Measurements from ENCODE around the gene PACS2.
A peak's percentile ranks its signal among the peaks of the same experiment; 100 is the strongest.

PACS2 gene

DNA sequence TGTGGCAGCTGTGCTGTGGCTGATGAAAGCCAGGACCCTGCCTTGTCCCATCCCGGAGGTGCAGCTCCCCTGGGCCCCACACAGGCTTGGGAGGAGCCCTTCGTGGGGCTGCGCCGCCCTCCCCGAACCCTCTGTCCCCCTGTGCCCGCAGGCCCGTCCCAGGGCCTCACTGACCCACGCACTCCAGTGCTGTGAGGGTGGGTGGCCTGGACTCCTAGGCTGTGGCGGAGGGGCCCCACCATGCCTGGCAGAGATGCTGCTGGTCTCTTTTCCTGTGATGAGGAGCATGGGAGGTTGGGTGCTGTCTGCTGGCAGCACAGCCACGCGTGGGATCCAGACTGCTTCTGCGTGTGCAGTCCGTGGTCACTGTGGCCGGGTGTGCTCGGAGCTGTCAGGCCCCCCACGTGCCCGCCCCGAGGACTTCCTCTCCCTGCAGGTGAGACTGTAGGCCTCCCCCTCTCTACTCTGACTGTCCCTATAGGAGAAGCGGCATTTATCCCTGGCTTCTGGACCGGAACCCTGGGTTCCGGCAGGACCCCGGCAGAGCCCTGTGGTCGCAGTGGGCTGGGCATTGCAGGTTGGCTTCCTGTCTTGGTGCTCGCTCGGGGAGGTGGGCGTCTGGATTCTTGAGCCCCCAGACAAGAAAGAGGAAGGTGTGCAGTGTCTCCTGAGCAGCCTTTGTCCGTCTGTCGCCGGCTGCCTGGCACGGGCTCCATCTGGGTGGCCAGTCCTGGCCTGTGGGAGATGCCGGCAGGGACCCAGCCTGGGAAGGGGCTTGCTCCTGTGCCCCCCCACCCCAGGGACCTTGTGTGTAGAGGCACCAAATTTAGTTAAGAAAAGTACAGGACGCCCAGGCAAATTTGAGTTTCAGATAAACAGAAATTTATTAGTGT lies 107.4 kb downstream of the PACS2 start:
- DNase-seq (ENCODE audit: low read depth in 2 of 2), result no peak

DNA sequence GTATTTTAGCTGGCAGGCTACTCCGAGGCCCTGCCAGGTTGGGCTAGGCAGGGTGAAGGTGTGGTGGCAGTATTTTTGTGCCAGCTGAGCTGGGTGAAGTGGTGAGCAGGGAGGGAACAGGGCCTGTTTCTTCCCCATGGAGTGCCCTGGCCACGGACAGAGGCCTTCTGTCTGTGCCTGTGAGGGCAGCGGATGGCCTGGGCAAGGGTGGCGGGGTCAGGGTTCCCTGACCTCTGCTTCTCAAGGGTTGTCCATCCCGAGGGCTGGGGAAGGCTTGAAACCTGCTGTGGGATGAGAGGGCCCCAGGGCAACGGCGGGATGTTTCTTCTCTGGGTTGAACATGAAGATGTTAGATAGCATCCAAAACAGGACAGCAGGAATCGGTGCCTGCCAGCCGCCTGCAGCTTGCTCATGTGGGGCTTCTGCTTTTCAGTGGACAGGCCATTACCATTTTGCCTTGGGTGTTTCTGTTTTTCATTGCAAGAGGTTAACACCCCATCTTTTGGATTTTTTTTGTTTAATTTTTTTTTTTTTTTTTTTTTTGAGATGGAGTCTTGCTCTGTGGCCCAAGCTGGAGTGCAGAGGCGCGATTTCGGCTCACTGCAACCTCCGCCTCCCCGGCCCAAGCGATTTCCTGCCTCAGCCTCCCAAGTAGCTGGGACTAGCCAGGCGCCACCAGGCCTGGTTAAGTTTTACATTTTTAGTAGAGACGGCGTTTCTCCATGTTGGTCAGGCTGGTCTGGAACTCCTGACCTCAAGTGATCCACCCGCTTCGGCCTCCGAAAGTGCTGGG lies 108.3 kb downstream of the PACS2 start:
- DNase-seq (ENCODE audit: low read depth in 2 of 2), result no peak

DNA sequence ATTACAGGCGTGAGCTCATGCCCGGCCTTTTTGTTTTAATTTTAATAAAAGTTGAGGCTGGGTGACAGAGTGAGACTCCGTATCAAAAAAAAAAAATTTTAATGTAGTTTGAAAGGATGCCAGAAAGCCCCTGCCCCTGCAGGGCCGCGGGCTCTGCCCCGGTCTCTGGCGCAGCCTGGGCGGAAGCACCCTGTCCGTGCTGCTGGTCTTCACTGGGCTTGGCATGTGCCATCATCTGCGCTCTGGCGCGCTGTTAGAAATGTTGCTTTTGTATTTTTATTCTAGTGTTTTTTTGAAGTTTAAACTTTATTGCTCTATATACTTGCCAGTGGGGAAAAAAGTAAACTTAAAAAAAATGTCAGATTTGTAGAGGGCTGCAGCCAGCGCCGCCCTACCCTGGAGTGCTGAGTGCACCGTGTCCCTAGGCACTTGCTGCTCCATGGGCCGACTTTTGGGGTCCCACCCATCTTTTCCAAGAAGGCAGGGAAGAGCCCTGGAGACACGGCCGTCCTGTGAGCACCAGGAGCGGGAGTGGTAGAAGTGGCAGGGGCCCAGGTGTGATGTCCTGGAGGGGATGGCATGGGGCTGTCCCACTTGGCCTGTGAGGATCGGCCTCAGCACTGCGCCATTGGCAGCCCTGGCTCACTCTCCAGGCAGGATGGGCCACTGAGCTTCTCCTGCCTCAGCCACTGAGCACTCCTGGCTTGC lies 109.1 kb downstream of the PACS2 start:
- no peak for DNase-seq (ENCODE audit: low read depth in 2 of 2)

DNA sequence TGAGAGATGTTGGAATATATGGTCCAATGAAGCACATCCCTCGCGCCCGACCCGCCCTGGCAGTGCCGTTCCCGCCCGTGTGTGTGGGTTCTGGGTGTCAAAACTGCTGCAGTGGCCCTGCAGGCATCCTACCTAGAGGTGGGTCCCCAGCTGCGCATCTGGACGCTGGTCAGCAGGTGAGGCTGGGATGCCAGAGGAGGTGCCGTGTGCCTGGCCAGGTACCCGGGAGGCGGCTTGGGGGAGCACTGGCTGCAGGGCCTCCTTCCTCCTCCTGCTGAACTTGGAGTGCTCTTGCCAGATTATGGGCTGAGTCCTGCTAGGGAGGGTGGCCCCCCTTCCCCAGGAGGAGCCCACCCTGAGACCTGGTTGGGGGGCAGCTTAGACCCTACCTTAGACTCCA lies 110.3 kb downstream of the PACS2 start:
- DNase-seq (ENCODE audit: low read depth in 2 of 2), result no peak

DNA sequence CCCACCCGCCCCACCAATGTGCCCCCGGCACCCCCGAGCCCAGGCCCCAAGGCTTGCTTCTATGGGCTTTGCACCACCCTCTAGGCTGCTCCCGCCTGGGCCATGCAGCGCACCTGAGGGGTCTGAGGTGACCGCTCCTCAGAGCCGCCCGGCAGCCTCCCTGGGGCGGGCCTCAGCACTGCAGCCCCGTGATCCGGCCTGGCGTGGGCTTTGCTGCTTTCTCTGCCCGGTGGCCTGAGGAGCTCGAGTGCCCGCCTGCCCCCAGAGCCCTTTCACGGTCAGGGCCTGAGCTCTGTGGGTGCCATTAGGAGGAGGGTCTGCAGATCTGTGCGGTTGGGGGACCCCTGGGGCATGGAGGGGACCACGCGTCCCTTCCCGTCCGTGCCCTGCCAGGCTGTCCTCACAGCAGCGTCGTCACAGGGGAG lies 111.3 kb downstream of the PACS2 start:
- DNase-seq (ENCODE audit: low read depth in 2 of 2), result no peak

DNA sequence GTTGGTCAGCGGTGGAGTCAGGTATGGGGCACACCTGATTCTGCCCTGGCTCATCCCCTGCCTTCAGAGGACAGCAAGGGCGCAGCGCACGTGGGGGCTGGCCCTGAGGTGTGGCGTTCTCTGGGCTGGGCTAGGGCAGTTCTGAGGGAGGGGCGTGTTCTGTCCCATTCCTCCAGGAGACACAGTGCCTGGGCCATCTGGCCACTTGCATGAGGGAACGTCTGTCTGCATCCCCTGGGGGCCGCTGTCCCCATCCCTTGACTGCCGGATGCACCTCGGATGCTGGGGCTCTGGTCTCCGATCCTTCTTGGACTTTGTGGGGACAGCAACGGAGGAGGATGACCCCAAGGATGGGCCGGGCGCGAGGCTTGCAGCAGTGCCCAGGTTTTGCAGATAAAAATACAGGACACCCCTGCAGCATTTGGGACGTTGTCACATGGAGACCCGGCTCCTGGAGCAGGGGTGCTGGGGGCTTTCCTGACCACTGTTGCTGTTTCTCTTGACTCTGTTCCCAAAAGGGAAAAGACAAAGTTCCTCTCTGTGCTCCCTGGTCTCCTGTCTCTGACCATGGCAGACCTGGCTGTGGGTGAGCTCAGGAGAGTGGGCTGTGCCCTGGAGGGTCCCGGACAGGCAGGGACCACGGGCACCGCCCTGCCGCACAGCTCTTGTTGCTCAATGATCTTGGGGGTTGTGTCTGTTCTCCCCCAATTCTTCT lies 112.0 kb downstream of the PACS2 start:
- DNase-seq (ENCODE audit: low read depth in 2 of 2), result no peak

DNA sequence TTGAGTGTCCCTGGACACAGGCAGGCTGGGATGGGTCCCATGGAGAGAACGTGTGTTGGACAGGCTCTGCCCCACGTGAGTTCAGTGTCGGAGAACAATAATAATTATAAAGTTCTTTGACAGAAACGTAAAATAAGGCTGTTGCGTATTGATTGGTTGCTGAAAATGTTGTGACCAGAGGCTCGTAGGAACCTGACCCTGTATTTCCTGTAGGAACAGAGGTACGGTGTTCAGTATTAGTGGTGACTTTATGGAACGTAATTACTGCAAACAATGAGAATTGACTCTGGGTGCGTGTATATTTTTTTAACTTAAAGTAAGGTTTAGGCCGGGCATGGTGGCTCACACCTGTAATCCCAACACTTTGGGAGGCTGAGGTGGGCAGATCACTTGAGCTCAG lies 112.9 kb downstream of the PACS2 start:
- no peak for DNase-seq (ENCODE audit: low read depth in 2 of 2)

DNA sequence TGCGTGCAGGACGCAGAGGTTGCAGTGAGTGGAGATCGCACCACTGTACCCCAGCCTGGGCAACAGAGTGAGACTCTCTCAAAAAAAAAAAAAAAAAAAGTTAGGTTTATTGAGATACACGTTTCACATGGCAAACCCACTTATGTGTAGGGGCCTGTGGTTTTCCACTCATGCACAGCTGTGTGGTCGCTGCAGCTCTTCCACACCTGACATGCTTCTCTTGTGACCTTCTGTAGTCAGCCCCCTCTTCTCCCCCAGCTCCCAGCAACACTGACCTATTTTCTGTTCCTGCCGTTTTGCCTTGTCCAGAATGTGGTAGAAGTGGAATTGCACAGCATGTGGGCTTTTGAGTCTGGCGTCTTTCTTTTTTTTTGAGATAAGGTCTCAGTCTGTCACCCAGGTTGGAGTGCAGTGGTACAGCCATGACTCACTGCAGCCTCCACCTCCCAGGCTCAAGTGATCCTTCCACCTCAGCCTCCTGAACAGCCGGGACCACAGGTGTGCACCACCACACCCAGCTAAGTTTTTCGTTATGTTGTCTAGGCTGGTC lies 113.5 kb downstream of the PACS2 start:
- no peak for DNase-seq (ENCODE audit: low read depth in 2 of 2)

DNA sequence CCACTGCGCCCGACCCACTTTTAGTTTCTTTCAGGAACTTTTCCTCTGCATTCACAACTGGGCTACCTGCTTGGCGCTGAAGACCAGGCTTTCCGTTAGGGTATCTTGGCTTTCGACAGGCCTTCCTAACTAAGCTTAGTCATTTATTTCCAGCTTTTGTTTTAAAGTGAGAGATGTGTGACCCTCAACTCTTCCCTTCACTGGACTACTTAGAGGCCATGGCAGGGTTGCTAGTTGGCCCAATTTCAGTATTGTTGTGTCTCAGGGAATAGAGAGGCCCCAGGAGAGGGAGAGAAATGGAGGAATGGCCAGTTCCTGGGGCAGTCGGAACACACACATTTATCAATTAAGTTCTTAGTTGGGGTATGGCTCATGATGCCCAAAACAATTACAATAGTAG lies 115.5 kb downstream of the PACS2 start:
- DNase-seq (ENCODE audit: low read depth in 2 of 2), result no peak

DNA sequence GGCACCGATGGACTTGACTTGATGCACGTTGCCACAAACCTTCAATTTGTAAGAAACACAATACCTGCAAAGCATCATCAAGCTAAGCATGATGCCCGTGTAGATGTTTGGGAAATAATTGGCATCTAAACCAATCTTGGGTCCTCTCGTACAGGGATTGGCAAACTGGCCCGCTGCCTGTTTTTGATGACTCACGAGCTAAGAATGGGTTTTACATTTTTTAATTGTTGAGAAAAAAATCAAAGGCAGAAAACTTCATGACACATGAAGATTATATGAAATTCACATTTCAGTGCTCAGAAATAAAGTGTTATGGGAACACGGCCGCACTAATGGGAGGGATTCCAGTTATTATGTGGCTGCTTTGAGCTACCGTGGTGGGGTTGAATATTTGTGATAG lies 116.0 kb downstream of the PACS2 start:
- peak; percentile 31 to 42 for DNase-seq (ENCODE audit: low read depth in 2 of 2)

DNA sequence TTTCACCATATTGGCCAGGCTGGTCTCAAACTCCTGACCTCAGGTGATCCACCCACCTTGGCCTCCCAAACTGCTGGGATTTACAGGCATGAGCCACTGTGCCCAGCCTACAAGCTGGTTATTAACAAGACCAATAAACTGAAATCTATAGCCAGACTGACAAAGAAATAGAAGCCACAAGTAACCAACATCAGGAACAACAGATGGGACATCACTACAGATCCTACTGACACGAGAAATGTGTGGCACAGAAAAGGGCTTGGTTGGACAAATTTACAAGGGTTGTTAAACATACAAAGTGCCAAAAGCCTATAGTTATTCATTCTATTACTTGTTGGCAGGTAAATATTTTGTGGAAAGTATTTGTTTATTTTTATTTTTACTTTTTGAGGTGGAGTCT lies 116.7 kb downstream of the PACS2 start:
- DNase-seq (ENCODE audit: low read depth in 2 of 2), result no peak

DNA sequence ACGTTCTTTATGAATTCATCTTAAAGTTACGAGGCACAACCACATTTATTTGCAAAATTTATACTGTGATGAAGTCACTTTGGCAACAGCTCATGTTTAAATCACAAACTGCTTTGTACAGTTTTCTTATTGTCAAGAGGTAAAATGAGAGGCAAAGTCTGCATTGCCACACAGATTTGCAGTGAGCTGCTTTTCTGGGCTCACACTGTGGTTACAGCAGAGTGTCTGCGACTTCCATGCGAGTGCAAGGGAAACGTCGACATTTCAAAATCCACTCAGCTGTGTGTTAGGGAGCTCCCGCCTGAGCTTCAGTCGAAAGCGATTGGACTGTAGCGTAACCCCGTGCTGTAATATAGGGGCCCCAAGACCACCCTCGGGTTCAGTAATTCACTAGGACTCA lies 118.1 kb downstream of the PACS2 start:
- peak in 1 of 2 experiments; percentile 23 for DNase-seq (ENCODE audit: low read depth in 2 of 2)

DNA sequence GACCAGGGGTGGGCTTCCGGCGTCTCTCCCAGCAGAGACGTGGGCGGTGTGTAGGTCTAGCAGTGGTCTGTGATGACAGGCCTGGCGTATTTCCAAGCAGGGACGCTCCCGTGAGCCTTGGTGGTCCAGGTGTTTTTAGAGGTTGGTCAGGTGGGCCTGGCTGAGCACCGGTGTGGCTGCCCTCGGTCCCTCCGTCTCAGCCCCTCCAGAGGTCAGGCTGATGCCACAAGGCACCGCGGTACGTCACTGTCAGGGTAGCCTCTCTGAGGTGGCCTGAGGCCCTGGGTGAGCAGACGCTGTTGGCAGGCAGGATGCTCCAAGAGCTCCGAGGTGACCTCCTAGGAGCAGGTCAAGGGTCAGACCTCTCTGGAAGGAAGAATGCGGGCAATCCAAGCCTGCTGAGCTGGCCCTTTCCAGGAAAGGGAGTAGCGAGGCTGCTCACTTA lies 118.6 kb downstream of the PACS2 start:
- DNase-seq (ENCODE audit: low read depth in 2 of 2), result no peak

DNA sequence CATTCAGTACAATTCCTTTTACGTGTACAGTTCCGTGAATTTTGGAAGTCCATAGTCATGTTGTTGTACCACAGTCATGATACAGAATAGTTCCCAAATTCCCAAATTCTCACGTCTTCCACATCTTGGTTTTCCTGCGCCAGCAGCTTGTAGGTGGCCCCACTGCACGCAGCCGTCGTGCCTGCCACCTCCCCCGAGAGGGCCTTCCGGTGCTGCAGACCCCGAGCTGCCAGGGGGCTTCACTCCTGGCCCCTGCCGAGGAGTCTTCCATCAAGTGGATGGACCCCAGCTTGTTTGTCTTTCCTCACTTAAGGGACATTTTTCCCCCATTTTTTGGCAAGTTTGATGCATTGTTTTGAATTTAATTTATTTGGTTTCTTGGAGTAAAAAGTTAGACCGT lies 121.9 kb downstream of the PACS2 start:
- DNase-seq (ENCODE audit: low read depth in 2 of 2), result no peak

DNA sequence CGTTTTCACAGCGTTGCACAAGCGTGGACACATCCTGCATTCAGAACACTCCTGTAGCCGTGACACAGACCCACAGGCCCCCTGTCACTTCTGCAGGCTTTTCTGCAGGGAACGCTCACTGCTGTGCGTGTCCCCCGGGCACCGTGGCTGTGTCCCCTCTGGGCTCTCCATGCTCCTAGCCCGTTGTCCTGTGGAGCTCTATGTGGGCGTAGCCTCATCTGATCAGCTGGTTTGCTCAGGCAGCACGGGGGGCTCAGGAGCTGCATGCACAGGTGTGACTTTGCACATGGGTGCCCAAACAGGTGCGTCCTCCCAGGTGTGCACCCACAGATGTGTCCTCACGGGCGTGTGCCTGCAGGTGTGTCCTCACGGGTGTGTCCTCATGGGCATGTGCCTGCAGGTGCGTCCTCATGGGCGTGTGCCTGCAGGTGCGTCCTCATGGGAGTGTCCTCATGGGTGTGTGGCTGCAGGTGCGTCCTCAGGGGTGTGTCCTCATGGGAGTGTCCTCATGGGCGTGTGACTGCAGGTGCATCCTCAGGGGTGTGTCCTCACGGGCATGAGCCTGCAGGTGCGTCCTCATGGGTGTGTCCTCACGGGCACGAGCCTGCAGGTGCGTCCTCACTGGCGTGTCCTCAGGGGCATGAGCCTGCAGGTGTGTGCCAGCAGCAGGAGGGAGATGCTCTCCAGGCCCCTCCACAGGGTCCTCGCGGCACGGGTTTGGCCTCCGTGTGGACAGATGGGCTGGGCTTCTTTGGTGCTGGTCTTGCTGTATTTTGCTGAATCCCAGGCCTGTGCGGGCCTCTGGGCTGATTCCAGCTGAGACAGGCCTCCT lies 122.6 kb downstream of the PACS2 start:
- DNase-seq (ENCODE audit: low read depth in 2 of 2), result no peak

DNA sequence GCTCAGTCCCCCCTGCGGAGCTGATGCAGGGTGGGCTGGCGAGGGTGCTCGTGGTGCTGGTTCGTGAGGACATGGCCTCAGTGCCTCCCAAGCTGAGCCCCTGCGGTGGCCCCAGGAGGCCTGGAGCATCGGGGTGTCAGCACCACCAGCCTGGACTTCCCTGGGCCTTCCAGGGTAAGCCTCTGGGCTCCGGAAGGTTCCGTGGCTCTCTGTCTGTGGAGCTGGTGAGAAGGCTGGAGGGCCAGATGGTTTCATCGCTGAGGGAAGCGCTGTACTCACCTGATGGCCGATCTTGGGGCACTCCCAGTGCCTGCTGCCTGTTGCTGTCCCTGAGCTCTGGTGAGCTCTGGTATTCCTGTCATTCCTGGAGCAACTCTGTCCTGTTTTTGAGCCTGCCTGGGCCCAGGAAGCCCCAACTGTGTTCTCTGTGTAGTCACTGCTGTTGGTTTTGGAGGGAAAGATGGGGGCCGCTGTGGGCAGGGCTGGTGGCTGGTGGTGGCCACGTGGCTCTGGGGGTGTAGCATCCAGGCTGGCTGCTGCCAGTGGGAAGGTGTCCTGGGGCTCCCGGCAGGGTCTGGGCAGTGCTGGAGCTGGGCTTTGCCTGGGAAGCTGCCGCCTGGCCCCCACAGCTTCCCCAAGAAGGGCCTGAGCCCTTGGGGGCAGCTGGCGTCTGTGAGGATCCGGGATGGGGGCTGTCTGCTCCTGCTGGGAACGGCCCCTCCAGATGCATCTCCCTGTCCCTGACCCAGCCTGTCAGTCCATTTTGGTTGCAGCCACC lies 123.4 kb downstream of the PACS2 start:
- no peak for DNase-seq (ENCODE audit: low read depth in 2 of 2)

DNA sequence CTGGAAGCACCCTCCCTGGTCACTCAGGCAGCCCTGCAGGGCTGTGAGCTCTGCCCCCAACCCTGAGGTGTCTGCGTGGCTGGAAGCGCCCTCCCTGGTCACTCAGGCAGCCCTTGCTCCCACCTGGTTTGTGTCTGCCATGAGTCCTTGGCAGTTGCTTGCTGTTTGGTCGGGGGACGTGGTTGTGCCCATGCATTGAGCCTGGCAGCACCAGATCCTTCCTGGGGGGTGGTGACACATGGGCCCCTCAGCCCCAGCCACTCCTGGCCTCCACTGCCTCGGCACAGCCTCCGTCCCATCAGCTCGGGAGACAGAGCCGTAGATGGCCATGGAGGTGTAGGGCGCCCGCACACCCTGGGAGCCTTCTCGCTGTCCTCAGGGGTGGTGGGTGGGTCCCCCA lies 124.6 kb downstream of the PACS2 start:
- DNase-seq (ENCODE audit: low read depth in 2 of 2), result no peak

DNA sequence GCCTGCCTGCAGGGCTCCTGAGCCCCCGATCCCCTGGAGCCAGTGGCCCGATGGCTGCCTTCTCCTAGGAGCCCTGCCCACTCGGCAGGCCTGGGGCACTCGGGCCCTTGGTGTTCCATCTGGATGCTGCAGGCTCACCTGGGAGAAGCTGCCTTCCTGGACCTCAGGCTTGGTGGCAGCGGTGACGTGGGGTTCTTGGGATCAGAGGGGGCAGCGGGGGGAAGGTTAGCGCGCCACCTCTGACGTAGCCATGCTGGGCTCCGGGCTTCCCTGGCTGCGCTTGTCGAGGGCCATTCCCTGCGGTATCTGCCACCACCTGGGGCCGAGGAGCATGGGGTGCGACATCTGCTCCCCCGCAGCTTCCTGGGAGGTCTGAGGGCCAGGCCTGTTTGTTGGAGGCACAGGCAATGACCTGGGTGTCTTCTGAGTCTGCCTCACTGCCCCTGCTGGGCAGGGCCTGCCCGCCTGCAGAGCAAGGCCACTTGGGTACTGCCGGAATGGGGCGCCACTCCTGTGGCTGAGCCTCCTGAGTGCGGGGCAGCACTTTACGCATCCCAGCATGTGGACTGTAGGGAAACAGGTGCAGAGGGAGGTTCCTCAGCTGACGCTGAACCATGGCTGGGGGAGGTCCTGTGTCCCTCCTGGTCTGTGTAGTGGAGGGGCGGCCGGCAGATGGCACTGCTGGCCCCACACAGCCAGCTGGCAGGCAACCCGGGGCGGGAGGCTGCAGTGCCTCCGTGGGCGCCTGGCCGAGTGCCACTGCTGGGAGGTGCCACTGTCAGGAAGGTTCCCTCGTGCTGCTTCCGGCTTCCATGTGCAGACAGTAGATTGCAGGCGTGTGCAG lies 125.4 kb downstream of the PACS2 start:
- DNase-seq (ENCODE audit: low read depth in 2 of 2), result no peak

DNA sequence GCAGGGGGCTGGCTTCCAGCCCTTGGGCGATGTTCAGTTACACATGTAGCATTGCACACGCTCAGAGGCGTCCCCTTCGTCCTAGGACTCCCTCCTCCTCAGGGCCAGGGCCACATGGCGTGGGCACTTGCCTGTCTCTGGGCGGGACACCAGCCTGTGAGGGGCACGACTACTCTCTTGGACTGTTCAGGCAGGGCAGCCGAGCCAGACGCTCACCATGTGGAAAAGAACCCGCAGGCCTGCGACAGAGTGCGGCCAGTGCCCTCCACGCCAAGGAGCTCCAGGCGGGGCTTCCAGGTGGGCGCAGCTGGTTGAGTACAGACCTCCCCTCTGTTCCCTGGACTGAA lies 126.0 kb downstream of the PACS2 start:
- no peak for DNase-seq (ENCODE audit: low read depth in 2 of 2)
